Kidney epithelial cell (primary cell): ENCODE results near the gene CDH8. TPM values are rescaled to one million over a fixed set of nuclear protein-coding genes. Genes with fewer than 3 reads are reported as not detected.

Experiments
- DNase-seq: peaks from one replicate; pipeline ENCODE4 v3.0.0-alpha.2; 2010; ENCODE audit warnings: low read depth
- H3K27me3 ChIP-seq: 2 replicates; pipeline ENCODE4 v1.6.0; 2011; ENCODE audit warnings: low read length; ENCODE audit not compliant: control insufficient read depth, insufficient read depth
- H3K36me3 ChIP-seq: 2 replicates; pipeline ENCODE4 v1.5.1; 2011; ENCODE audit warnings: low read length; ENCODE audit not compliant: control insufficient read depth, insufficient read depth
- H3K4me3 ChIP-seq: 2 replicates; pipeline ENCODE4 v1.5.1; 2011; ENCODE audit warnings: low read depth, mild to moderate bottlenecking, control low read depth, low read length
- CTCF ChIP-seq: IDR thresholded peaks from 2 replicates; pipeline ENCODE4 v1.5.1; 2011; ENCODE audit warnings: mild to moderate bottlenecking, moderate library complexity, low read length, control low read depth, inconsistent platforms; ENCODE audit not compliant: insufficient read depth, poor library complexity, severe bottlenecking
- total RNA-seq: library from RNA; depleted of rRNA; stranded (reverse); fragments of >200 nt; gene quantifications from 2 replicates; pipeline ENCODE4 v1.2.3, GENCODE V29; 2015

Gene CDH8
- total RNA-seq, 1 donor from 2014 or later = 0.92 TPM

GRCh38 chr16:61653544-61653943, 382.7 kb downstream of the CDH8 start:
- Histone ChIP-seq H3K36me3 (no peaks in the 10 kb centered on the region), H3K4me3 (no peak overlapping the region), H3K27me3 (no peaks in the 10 kb centered on the region)
- no peak for DNase-seq
- TF ChIP-seq CTCF = no peak

GRCh38 chr16:61645561-61645960, 390.7 kb downstream of the CDH8 start:
- no peaks in the 10 kb centered on the region for H3K36me3 ChIP-seq

DNA sequence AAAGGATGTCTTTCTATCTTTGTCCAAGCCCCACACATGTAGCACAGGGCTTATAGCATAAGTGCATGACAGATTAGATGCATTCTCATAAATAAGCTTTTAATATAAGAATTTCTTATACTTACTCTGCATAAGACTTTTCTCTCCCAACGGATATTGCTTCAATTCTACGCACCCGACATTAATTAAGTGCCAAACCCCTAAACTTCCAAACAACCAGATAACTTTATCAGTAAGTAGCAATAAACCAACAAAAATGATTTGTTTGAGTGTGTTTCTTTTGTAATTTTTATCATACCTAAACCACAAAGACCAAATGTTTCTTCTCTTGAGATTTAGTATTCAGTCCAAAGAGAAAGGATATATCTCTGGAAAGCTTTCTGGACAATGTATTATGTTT, 391.5 kb downstream of the CDH8 start:
- no peak for DNase-seq
- TF ChIP-seq CTCF = no peak
- Histone ChIP-seq H3K27me3 (no peaks in the 10 kb centered on the region), H3K4me3 (no peak overlapping the region), H3K36me3 (no peaks in the 10 kb centered on the region)

More at GRCh38 chr16:61645561-61645960, 390.7 kb downstream of the CDH8 start:
- DNase-seq = no peak
- no peak for TF ChIP-seq CTCF
- Histone ChIP-seq H3K4me3 (no peak overlapping the region), H3K27me3 (no peaks in the 10 kb centered on the region)

GRCh38 chr16:61617219-61617783, 418.9 kb downstream of the CDH8 start:
- Histone ChIP-seq H3K27me3 (no peaks in the 10 kb centered on the region), H3K4me3 (no peak overlapping the region), H3K36me3 (no peaks in the 10 kb centered on the region)
- DNase-seq = no peak
- TF ChIP-seq CTCF = no peak

GRCh38 chr16:61616088-61616487, 420.1 kb downstream of the CDH8 start:
- TF ChIP-seq CTCF = no peak
- no peak overlapping the region for H3K4me3 ChIP-seq
- H3K36me3 ChIP-seq = no peaks in the 10 kb centered on the region
- no peak for DNase-seq
- H3K27me3 ChIP-seq = no peaks in the 10 kb centered on the region

GRCh38 chr16:61611847-61612491, 424.3 kb downstream of the CDH8 start:
- DNase-seq = no peak
- TF ChIP-seq CTCF = no peak
- no peaks in the 10 kb centered on the region for H3K36me3 ChIP-seq
- no peak overlapping the region for H3K4me3 ChIP-seq
- no peaks in the 10 kb centered on the region for H3K27me3 ChIP-seq
